Measurements from ENCODE around the gene PMM1. TPM values are rescaled to one million over a fixed set of nuclear protein-coding genes. Genes with fewer than 3 reads are reported as not detected.

PMM1 gene
- total RNA-seq, 1 experiment from 2014 or later, result 49.3 TPM

DNA sequence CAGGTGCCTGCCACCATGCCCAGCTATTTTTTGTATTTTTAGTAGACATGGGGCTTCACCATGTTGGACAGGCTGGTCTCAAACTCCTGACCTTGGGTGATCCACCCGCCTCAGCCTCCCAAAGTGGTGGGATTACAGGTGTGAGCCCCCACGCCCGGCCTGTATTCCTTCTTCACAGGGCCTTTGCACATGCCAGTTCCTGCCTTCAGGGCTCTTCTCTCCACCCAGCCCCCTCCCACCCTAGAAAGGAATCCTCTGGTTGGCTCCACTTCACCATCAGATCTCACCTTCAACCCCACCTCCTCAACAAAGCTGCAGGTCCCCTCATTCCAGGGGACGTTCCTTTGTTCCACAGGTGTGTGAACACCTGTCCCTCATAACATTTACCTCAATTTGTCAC, 47.4 kb downstream of the PMM1 start:
- BruUV-seq (replicated peaks), result no TSS peak
- peaks cover 17% of the 10 kb centered on the region for H3K4me1 ChIP-seq (replicated peaks; ENCODE audit: insufficient read depth)
- no peaks in the 10 kb centered on the region for H3K9me2 ChIP-seq (ENCODE audit: insufficient read depth)
- CTCF ChIA-PET, result no interaction called here
- no peak overlapping the region for H2AFZ ChIP-seq
- no peak overlapping the region for H3K27ac ChIP-seq
- intact Hi-C loops (cut with micrococcal nuclease; ENCODE audit: unreplicated experiment), result loop anchor here (5.0 kb wide), 1 partner anchor 405 kb away; the partner anchor contains the start of gene CENPM
- H3K9me3 ChIP-seq (ENCODE audit: insufficient read depth, low read depth), result no peaks in the 10 kb centered on the region
- H3K4me3 ChIP-seq, result peak overlapping the region; percentile 83; the same call in 1 of the 2 replicates
- POLR2A ChIA-PET (ENCODE audit: unreplicated experiment), result interaction anchor here (0.7 kb wide), 1 partner anchor 47 kb away, joined by 4 read pairs; the partner anchor contains the start of gene PMM1
- peaks cover 47% of the 10 kb centered on the region for H3K79me2 ChIP-seq (ENCODE audit: low read depth)
- H4K20me1 ChIP-seq (ENCODE audit: insufficient read depth), result peaks cover 50% of the 10 kb centered on the region
- TF ChIP-seq, protein P1, sequence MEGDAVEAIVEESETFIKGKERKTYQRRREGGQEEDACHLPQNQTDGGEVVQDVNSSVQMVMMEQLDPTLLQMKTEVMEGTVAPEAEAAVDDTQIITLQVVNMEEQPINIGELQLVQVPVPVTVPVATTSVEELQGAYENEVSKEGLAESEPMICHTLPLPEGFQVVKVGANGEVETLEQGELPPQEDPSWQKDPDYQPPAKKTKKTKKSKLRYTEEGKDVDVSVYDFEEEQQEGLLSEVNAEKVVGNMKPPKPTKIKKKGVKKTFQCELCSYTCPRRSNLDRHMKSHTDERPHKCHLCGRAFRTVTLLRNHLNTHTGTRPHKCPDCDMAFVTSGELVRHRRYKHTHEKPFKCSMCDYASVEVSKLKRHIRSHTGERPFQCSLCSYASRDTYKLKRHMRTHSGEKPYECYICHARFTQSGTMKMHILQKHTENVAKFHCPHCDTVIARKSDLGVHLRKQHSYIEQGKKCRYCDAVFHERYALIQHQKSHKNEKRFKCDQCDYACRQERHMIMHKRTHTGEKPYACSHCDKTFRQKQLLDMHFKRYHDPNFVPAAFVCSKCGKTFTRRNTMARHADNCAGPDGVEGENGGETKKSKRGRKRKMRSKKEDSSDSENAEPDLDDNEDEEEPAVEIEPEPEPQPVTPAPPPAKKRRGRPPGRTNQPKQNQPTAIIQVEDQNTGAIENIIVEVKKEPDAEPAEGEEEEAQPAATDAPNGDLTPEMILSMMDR (conservative IDR thresholded peaks at IDR 0.05), result no peak
- TF ChIP-seq EZH2 (IDR thresholded peaks at IDR 0.05; ENCODE audit: low read depth), result no peak
- H3K27me3 ChIP-seq (ENCODE audit: insufficient read depth, low read depth), result no peaks in the 10 kb centered on the region
- peaks cover 13% of the 10 kb centered on the region; the same call in 1 of the 2 replicates for H3F3A ChIP-seq (ENCODE audit: insufficient read depth, low read depth)
- DNase-seq, result no peak
- H3K36me3 ChIP-seq (ENCODE audit: low read depth), result no peaks in the 10 kb centered on the region
- peak overlapping the region; percentile 84 for H3K4me2 ChIP-seq

DNA sequence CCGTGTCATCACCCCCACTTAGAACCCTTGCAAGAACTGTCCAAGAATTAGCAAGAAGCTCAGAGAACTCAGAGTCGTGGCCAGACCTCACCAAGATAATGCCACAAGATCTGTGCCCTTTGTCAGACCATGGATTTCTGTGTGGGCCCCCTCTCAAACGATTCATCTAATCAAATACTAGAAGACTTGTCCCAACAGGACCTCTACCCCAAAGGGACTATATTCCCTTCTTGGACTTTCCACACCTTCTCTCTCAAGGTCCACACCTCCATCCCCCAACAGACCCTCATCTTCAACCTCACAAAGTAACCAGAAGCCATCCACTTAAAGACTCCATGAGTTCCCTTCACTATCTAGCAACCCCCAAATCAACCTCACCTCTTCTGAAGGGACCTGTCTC, 48.2 kb downstream of the PMM1 start:
- Histone ChIP-seq H3K4me2 (peak overlapping the region; percentile 84; the same call in 1 of the 2 replicates), H3K4me3 (no peak overlapping the region), H4K20me1 (ENCODE audit: insufficient read depth) (peaks cover 50% of the 10 kb centered on the region), H2AFZ (no peak overlapping the region), H3K9me3 (ENCODE audit: insufficient read depth, low read depth) (no peaks in the 10 kb centered on the region), H3K27me3 (ENCODE audit: insufficient read depth, low read depth) (no peaks in the 10 kb centered on the region), H3K9me2 (ENCODE audit: insufficient read depth) (no peaks in the 10 kb centered on the region), H3K27ac (no peak overlapping the region), H3K4me1 (replicated peaks; ENCODE audit: insufficient read depth) (peaks cover 17% of the 10 kb centered on the region), H3K79me2 (ENCODE audit: low read depth) (peaks cover 47% of the 10 kb centered on the region), H3F3A (ENCODE audit: insufficient read depth, low read depth) (peaks cover 16% of the 10 kb centered on the region; the same call in 1 of the 2 replicates), H3K36me3 (ENCODE audit: low read depth) (no peaks in the 10 kb centered on the region)
- no TSS peak for BruUV-seq (replicated peaks)
- CTCF ChIA-PET, result no interaction called here
- no peak for DNase-seq
- POLR2A ChIA-PET (ENCODE audit: unreplicated experiment), result no interaction called here
- intact Hi-C loops (cut with micrococcal nuclease; ENCODE audit: unreplicated experiment), result loop anchor here (5.0 kb wide), 1 partner anchor 406 kb away; the partner anchor contains the start of gene CENPM
- TF ChIP-seq, protein P1 (conservative IDR thresholded peaks at IDR 0.05), result no peak
- no peak for TF ChIP-seq EZH2 (IDR thresholded peaks at IDR 0.05; ENCODE audit: low read depth)

DNA sequence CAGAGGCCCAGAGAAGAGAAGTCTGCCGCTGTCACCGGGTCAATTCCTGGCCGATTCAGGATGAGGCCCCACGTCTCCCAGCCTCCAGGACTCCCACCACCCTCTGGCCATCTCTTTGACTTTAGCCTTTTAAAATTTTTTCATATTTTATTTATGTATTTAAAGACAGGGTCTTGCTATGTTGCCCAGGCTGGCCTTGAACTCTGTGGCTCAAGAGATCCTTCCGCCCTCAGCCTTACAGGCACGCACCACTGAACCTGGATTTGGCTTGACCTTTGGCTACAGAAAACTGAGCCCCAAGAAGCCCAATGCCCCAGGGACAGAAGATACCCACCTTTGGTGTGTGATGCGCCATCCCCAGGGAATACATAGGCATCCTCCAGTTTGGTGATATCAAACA, 49.3 kb downstream of the PMM1 start:
- ChIA-PET CTCF (no interaction called here), POLR2A (ENCODE audit: unreplicated experiment) (no interaction called here)
- Histone ChIP-seq H3K9me3 (ENCODE audit: insufficient read depth, low read depth) (no peaks in the 10 kb centered on the region), H3K4me1 (replicated peaks; ENCODE audit: insufficient read depth) (peaks cover 17% of the 10 kb centered on the region), H3K27me3 (ENCODE audit: insufficient read depth, low read depth) (no peaks in the 10 kb centered on the region), H3K4me2 (no peak overlapping the region), H2AFZ (no peak overlapping the region), H4K20me1 (ENCODE audit: insufficient read depth) (peaks cover 58% of the 10 kb centered on the region), H3K27ac (no peak overlapping the region), H3K36me3 (ENCODE audit: low read depth) (no peaks in the 10 kb centered on the region), H3K9me2 (ENCODE audit: insufficient read depth) (no peaks in the 10 kb centered on the region), H3K4me3 (no peak overlapping the region), H3K79me2 (ENCODE audit: low read depth) (peaks cover 47% of the 10 kb centered on the region), H3F3A (ENCODE audit: insufficient read depth, low read depth) (peaks cover 19% of the 10 kb centered on the region; the same call in 1 of the 2 replicates)
- DNase-seq, result no peak
- intact Hi-C loops (cut with micrococcal nuclease; ENCODE audit: unreplicated experiment), result loop anchor here (5.0 kb wide), 1 partner anchor 407 kb away; the partner anchor contains the start of gene CENPM
- no TSS peak for BruUV-seq (replicated peaks)
- TF ChIP-seq, protein P1 (conservative IDR thresholded peaks at IDR 0.05), result no peak
- no peak for TF ChIP-seq EZH2 (IDR thresholded peaks at IDR 0.05; ENCODE audit: low read depth)

Measured in PC-9 (cell line).